Liver (tissue), 3 donors: ENCODE measurements around the gene THAP11.

Experiments
- CTCF ChIP-seq: fragments of 150-350 bp; IDR thresholded peaks from 2 replicates; pipeline ENCODE4 v1.5.1; 2017; ENCODE audit warnings: improper control_type of control experiment, low read depth, low read length; ENCODE audit not compliant: missing input control
- EGR1 ChIP-seq, 2 donors: IDR thresholded peaks; 2 replicates each; pipeline ENCODE4 v1.6.1; 2016 to 2018; ENCODE audit warnings: antibody characterized with exemption in 2 of 2, low read depth in 2 of 2
- FOXA2 ChIP-seq: IDR thresholded peaks from 2 replicates; pipeline ENCODE4 v1.6.1; 2016; ENCODE audit warnings: antibody characterized with exemption
- GABPA ChIP-seq, 2 donors: IDR thresholded peaks in 1 of 2; conservative IDR thresholded peaks in 1 of 2; 2 replicates each; pipeline ENCODE4 v1.6.1; 2016; ENCODE audit warnings: antibody characterized with exemption in 2 of 2, mild to moderate bottlenecking in 1 of 2, moderate library complexity in 1 of 2
- JUND ChIP-seq, 2 donors: IDR thresholded peaks; 2 replicates each; pipeline ENCODE4 v1.6.1; 2016; ENCODE audit warnings: antibody characterized with exemption in 2 of 2
- REST ChIP-seq: IDR thresholded peaks from 2 replicates; pipeline ENCODE4 v1.6.1; 2016; ENCODE audit warnings: antibody characterized with exemption, mild to moderate bottlenecking
- SP1 ChIP-seq: IDR thresholded peaks from 2 replicates; pipeline ENCODE4 v1.6.1; 2018; ENCODE audit warnings: antibody characterized with exemption, mild to moderate bottlenecking
- YY1 ChIP-seq: IDR thresholded peaks from 2 replicates; pipeline ENCODE4 v1.6.1; 2016; ENCODE audit warnings: antibody characterized with exemption, mild to moderate bottlenecking
- TF ChIP-seq, protein P1 (sequence below): IDR thresholded peaks from 2 replicates; pipeline ENCODE4 v1.6.1; 2016; ENCODE audit warnings: antibody characterized with exemption
- TF ChIP-seq, protein P2 (sequence below): IDR thresholded peaks from 2 replicates; pipeline ENCODE4 v1.6.1; 2016; ENCODE audit warnings: antibody characterized with exemption
- donor health status: healthy.
- donor health status: healthy.

DNA sequence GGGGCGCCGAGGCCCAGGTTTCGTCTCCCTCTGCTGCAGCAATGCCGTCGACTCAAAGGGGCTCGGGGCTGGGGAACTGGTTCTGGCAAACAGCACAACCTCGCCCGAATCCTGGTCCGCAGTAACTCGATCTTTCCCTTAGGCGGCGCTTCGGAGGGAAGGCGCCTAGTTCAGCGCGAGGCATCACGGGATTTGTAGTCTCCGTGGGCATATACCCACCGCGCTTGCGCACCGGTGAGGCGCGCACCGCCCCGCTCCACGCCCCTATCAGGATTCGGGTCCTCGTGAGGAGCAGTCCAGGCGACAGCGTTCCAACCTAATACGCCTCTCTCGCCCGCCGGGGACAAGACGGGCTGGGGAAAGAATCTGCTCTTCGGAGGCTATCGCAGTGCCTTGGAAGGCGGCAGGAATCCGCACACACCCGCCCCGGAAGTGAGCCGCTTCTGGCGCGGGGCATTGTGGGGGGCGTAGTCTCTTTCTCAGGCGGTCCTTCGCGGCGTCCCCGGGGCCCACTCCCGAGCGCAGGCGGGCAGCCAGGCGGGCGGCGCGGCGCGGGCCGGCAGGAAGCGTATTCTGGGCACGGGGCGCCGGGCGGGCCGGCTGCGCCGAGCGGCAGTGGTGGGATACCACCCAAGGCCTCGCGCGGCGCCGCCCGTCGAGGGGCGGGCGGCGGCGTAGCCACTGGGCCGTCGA is at the start of gene THAP11:
- TF ChIP-seq CTCF (peak; percentile 90), GABPA (IDR thresholded peaks at IDR 0.05 in 1 of 2, conservative IDR thresholded peaks at IDR 0.05 in 1 of 2) (peak; percentile 37 to 84), REST (no peak), SP1 (peak; percentile 48), FOXA2 (no peak), JUND (IDR thresholded peaks at IDR 0.05) (no peak), YY1 (peak; percentile 24), EGR1 (IDR thresholded peaks at IDR 0.05; ENCODE audit: low read depth in 2 of 2) (no peak)
- TF ChIP-seq, protein P1, sequence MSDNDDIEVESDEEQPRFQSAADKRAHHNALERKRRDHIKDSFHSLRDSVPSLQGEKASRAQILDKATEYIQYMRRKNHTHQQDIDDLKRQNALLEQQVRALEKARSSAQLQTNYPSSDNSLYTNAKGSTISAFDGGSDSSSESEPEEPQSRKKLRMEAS: peak; percentile 9
- TF ChIP-seq, protein P2, sequence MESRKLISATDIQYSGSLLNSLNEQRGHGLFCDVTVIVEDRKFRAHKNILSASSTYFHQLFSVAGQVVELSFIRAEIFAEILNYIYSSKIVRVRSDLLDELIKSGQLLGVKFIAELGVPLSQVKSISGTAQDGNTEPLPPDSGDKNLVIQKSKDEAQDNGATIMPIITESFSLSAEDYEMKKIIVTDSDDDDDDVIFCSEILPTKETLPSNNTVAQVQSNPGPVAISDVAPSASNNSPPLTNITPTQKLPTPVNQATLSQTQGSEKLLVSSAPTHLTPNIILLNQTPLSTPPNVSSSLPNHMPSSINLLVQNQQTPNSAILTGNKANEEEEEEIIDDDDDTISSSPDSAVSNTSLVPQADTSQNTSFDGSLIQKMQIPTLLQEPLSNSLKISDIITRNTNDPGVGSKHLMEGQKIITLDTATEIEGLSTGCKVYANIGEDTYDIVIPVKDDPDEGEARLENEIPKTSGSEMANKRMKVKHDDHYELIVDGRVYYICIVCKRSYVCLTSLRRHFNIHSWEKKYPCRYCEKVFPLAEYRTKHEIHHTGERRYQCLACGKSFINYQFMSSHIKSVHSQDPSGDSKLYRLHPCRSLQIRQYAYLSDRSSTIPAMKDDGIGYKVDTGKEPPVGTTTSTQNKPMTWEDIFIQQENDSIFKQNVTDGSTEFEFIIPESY: peak; percentile 32
